A673 (cell line): ENCODE data around the gene GDF3. TPM values are rescaled to one million over a fixed set of nuclear protein-coding genes. Genes with fewer than 3 reads are reported as not detected.
A peak's percentile ranks its signal among the peaks of the same experiment; 100 is the strongest.
"Not testable (repeated sequence)": the region's sequence is repeated elsewhere in the genome, so short reads cannot be mapped to it uniquely, and the experiment has no call there.

Experiments used
- BruUV-seq: library from RNA; stranded (reverse); fragments of 400-500 nt; replicated peaks from 2 replicates; lab custom pipeline; 2021; lab: Mats Ljungman, UMichigan
- CTCF ChIA-PET: fragments of 300-600 bp; sonication (Branson Sonifier 250); formaldehyde crosslinking; loops from one replicate; lab custom pipeline; 2022; ENCODE audit warnings: antibody characterized with exemption; lab: Charles Lee
- POLR2A ChIA-PET: fragments of 300-600 bp; sonication (Branson Sonifier 250); formaldehyde crosslinking; loops from one replicate; lab custom pipeline; 2022; ENCODE audit warnings: antibody characterized with exemption; ENCODE audit not compliant: low non-redundant PET; lab: Charles Lee
- DNase-seq: peaks from one replicate; pipeline ENCODE4 v3.0.0-alpha.2; 2015; ENCODE audit warnings: low spot score
- H3K27ac ChIP-seq: fragments of 200-600 bp; sonication (generic); 2 replicates; pipeline ENCODE4 v1.5.1; 2016; ENCODE audit warnings: mixed run types, low read depth, mild to moderate bottlenecking, mixed read lengths, antibody characterized with exemption, low read length; ENCODE audit not compliant: poor library complexity, severe bottlenecking
- H3K27me3 ChIP-seq: fragments of 200-600 bp; sonication (generic); replicated peaks from 2 replicates; pipeline ENCODE4 v1.6.1; 2017; ENCODE audit warnings: mixed run types, low read depth, mild to moderate bottlenecking, mixed read lengths, antibody characterized with exemption, low read length; ENCODE audit not compliant: insufficient read depth, poor library complexity
- H3K36me3 ChIP-seq: fragments of 200-600 bp; sonication (generic); 2 replicates; pipeline ENCODE4 v1.6.1; 2016; ENCODE audit warnings: mixed run types, mild to moderate bottlenecking, mixed read lengths, antibody characterized with exemption, low read length; ENCODE audit not compliant: insufficient read depth, poor library complexity, severe bottlenecking
- H3K4me1 ChIP-seq: fragments of 200-600 bp; sonication (generic); 2 replicates; pipeline ENCODE4 v1.6.1; 2017; ENCODE audit warnings: mixed run types, mild to moderate bottlenecking, mixed read lengths, antibody characterized with exemption, low read length; ENCODE audit not compliant: insufficient read depth, poor library complexity, severe bottlenecking
- H3K4me3 ChIP-seq: fragments of 200-600 bp; sonication (generic); 2 replicates; pipeline ENCODE4 v1.5.1; 2016; ENCODE audit warnings: low read depth, mixed run types, mild to moderate bottlenecking, mixed read lengths, low read length; ENCODE audit not compliant: poor library complexity, severe bottlenecking
- H3K9me3 ChIP-seq: fragments of 200-600 bp; sonication (generic); 2 replicates; pipeline ENCODE4 v1.6.1; 2016; ENCODE audit warnings: mixed run types, low read depth, mild to moderate bottlenecking, mixed read lengths, antibody characterized with exemption, low read length; ENCODE audit not compliant: poor library complexity, severe bottlenecking
- CTCF ChIP-seq: fragments of 300-800, 200-600 bp; sonication (generic); conservative IDR thresholded peaks from 2 replicates; pipeline ENCODE4 v1.5.1; 2017; ENCODE audit warnings: low read depth, mild to moderate bottlenecking, antibody characterized with exemption, low read length, moderate library complexity, mixed read lengths
- EZH2 ChIP-seq: fragments of 200-600 bp; sonication (generic); IDR thresholded peaks from 2 replicates; pipeline ENCODE4 v1.6.1; 2017; ENCODE audit warnings: borderline replicate concordance, low read depth, mild to moderate bottlenecking, mixed read lengths, antibody characterized with exemption, low read length; ENCODE audit not compliant: poor library complexity, severe bottlenecking
- intact Hi-C: fragments of 100-400 bp; cut with micrococcal nuclease; formaldehyde crosslinking; loops from one replicate; pipeline ENCODE4 v1.10.0; 2022; ENCODE audit not compliant: unreplicated experiment
- total RNA-seq: library from RNA; stranded (reverse); gene quantifications from 2 replicates; pipeline ENCODE4 v1.2.3, GENCODE V29; 2021

GDF3 gene
- total RNA-seq, 1 experiment from 2014 or later = not detected

GRCh38 chr12:7642876-7643309, 52.7 kb downstream of the GDF3 start:
- Histone ChIP-seq H3K36me3 (no peaks in the 10 kb centered on the region), H3K4me1 (no peaks in the 10 kb centered on the region), H3K4me3 (no peak overlapping the region), H3K27me3 (no peaks in the 10 kb centered on the region), H3K27ac (no peak overlapping the region), H3K9me3 (no peaks in the 10 kb centered on the region)
- TF ChIP-seq EZH2 (no peak), CTCF (peak; percentile 65)
- CTCF ChIA-PET = interaction anchor here (1.0 to 1.3 kb wide), 2 partner anchors 164 to 534 kb away, joined by 3 to 5 read pairs; partner anchors contain the start of gene C1RL
- peak; percentile 58 for DNase-seq
- POLR2A ChIA-PET = no interaction called here
- intact Hi-C loops = no loop called here
- no TSS peak for BruUV-seq

DNA sequence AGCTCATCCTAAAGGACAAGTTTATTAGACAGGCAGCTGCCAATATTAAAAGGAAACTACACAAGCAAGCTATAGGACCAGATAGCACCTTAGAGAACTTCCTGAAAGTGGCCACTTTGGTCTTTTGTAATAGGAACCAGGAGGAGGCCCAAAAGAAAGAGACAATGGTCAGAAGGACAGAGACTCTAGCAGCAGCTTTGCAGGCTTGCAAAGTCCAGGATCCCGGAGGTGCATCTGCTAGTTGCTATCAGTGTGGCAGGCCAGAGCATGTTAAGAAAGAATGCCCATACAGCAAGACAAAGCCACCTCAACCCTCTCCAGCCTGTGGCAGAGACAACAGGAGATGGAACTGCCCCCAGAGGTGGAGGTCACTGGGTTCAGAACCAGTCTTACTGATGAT, 53.3 kb downstream of the GDF3 start:
- TF ChIP-seq EZH2 = no peak
- TF ChIP-seq CTCF = no peak
- intact Hi-C loops = no loop called here
- Histone ChIP-seq H3K4me3 (no peak overlapping the region), H3K9me3 (no peaks in the 10 kb centered on the region), H3K36me3 (no peaks in the 10 kb centered on the region), H3K27ac (no peak overlapping the region), H3K27me3 (no peaks in the 10 kb centered on the region), H3K4me1 (no peaks in the 10 kb centered on the region)
- no peak for DNase-seq
- BruUV-seq = no TSS peak
- ChIA-PET POLR2A (no interaction called here), CTCF (interaction anchor here (1.0 to 1.3 kb wide), 2 partner anchors 165 to 533 kb away, joined by 3 to 5 read pairs; partner anchors contain the start of gene C1RL)

DNA sequence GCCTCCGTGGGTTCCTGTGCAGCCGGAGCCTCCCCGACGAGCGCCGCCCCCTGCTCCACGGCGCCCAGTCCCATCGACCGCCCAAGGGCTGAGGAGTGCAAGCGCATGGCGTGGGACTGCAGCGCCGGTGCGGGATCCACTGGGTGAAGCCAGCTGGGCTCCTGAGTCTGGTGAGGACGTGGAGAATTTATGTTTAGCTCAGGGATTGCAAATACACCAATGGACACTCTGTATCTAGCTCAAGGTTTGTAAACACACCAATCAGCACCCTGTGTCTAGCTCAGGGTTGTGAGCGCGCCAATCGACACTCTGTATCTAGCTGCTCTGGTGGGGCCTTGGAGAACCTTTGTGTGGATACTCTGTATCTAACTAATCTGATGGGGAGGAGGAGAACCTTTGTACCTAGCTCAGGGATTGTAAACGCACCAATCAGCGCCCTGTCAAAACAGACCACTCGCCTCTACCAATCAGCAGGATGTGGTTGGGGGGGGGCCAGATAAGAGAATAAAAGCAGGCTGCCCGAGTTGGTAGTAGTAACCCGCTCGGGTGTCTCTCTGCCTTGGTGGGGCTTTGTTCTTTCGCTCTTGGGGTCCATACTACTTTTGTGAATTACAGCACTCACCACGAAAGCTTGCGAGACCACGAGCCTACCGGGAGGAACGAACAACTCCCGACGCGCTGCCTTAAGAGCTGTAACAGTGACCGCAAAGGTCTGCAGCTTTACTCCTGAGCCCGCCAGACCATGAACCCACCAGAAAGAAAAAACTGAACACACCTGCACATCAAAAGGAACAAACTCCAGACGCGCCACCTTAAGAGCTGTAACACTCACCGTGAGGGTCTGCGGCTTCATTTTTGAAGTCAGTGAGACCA, 55.2 kb downstream of the GDF3 start:
- POLR2A ChIA-PET, BruUV-seq, H3K4me1 ChIP-seq, H3K27ac ChIP-seq, intact Hi-C loops, H3K9me3 ChIP-seq, H3K36me3 ChIP-seq, H3K27me3 ChIP-seq: not testable (repeated sequence)
- CTCF ChIA-PET = interaction anchor here (0.6 to 1.1 kb wide), 2 partner anchors 167 to 467 kb away, joined by 3 to 4 read pairs; no protein-coding TSS in a partner anchor
- H3K4me3 ChIP-seq = peak overlapping the region; percentile 27
- DNase-seq = peak; percentile 57

Other genes with a start within 250 kb of the GDF3 start
- gene CD163, start 192.0 kb downstream of the GDF3 start, total RNA-seq = 0.41 TPM in 1 of 2 replicates, not detected in the other
- not detected in 2 replicates for gene APOBEC1, start 29.9 kb downstream of the GDF3 start, total RNA-seq
- not detected in 2 replicates for gene DPPA3, start 15.7 kb upstream of the GDF3 start, total RNA-seq
- gene CLEC4C, start 51.6 kb upstream of the GDF3 start, total RNA-seq = not detected in 2 replicates
- not detected in 2 replicates for gene NANOGNB, start 69.4 kb upstream of the GDF3 start, total RNA-seq
- gene NANOG, start 93.6 kb upstream of the GDF3 start, total RNA-seq = not detected in 2 replicates
- gene SLC2A14, start 177.1 kb upstream of the GDF3 start, total RNA-seq = 0.09 and 0.20 TPM in 2 replicates
- gene SLC2A3, start 240.4 kb upstream of the GDF3 start, total RNA-seq = 23.0 and 30.2 TPM in 2 replicates